H54 (cell line): Measurements from ENCODE around the gene DPH2.

Experiments
- DNase-seq: peaks from one replicate; pipeline ENCODE4 v3.0.0; 2011; ENCODE audit warnings: low spot score, mixed read lengths; ENCODE audit not compliant: insufficient read length
- FAIRE-seq: peaks from 3 replicates; lab custom pipeline; 2011; peaks lifted over from hg19 to GRCh38; lab: Jason Lieb, UNC
- POLR2A ChIP-seq: IDR thresholded peaks from 2 replicates; pipeline ENCODE4 v1.6.1; 2011; ENCODE audit warnings: low read depth, mild to moderate bottlenecking, low read length

DPH2 gene

GRCh38 chr1:44020464-44020863 lies 50.7 kb downstream of the DPH2 start:
- no peak for TF ChIP-seq POLR2A
- FAIRE-seq: no peak
- DNase-seq: no peak

GRCh38 chr1:44021156-44021555 lies 51.3 kb downstream of the DPH2 start:
- DNase-seq (no peak), FAIRE-seq (no peak)
- no peak for TF ChIP-seq POLR2A

- no peak for TF ChIP-seq POLR2A
- no peak for DNase-seq
- no peak for FAIRE-seq
These were observed 51.9 kb downstream of the DPH2 start for GRCh38 chr1:44021581-44022321.
